ENCODE results near the gene RETN.

The RETN gene

GRCh38 chr19:7709932-7710460 is 41.1 kb downstream of the RETN start:
- no peak for DNase-seq

DNA sequence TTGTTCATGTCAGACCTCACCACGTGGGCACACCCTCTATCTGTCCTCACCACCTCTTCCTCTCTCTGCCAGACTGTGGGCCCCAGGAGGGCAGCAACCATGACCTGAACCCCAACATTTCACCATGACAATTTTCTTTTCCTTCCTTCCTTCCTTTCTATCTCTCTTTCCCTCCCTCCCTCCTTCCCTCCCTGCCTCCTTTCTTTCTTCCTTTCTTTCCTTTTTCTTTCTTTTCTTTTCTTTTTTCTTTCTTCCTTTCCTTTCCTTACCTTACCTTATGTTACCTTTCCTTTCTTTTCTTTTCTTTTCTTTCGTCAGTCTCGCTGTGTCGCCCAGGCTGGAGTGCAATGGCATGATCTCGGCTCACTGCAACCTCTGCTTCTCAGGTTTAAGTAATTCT is 41.8 kb downstream of the RETN start:
- no peak for DNase-seq

GRCh38 chr19:7715671-7716070 is 46.8 kb downstream of the RETN start:
- no peak for DNase-seq

- no peak for DNase-seq
Measured at GRCh38 chr19:7716762-7717161, 47.9 kb downstream of the RETN start.

DNA sequence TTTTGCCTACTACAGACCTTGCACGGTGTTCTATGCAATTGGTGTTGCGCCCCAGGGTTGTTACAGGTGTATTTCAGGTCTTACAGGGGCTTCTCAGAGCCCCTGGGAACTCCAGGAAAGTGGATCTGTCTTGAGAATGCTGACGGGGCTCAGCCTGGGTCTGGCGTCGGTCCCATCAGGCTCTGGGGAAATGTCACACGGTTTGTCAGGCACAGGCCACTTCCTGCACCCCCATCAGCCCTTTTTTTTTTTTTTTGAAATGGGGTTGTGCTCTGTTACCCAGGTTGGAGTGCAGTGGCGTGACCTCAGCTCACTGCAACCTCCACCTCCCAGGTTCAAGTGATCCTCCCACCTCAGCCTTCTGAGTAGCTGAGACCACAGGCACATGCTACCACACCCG is 49.8 kb downstream of the RETN start:
- no peak for DNase-seq

Measured in stimulated activated CD4-positive, alpha-beta T cell treated with anti-CD3 and anti-CD28 coated beads, Interleukin-4, amount 100 ng/mL, for 4 hours (primary cell).